Thyroid gland (tissue), 4 donors: ENCODE data around the gene RPL7A.
"Not testable (repeated sequence)": the region's sequence is repeated elsewhere in the genome, so short reads cannot be mapped to it uniquely, and the experiment has no call there.

Experiments
- CTCF ChIP-seq, 6 experiments: fragments of 200-600 bp in 3 of 6; fragments of 450-650 bp in 3 of 6; sonication (generic) in 3 of 6; IDR thresholded peaks; one replicate each; pipeline ENCODE4 v1.5.1; 2016 to 2019; ENCODE audit warnings: antibody characterized with exemption in 6 of 6, mild to moderate bottlenecking in 2 of 6, inconsistent platforms in 1 of 6, moderate library complexity in 1 of 6
- POLR2A ChIP-seq, 2 donors: fragments of 450-650 bp; IDR thresholded peaks; one replicate each; pipeline ENCODE4 v1.6.1; 2017; ENCODE audit warnings: antibody characterized with exemption in 2 of 2, mild to moderate bottlenecking in 2 of 2, moderate library complexity in 1 of 2

GRCh38 chr9:133392308-133392707 is 44.3 kb downstream of the RPL7A start:
- not testable (repeated sequence) for TF ChIP-seq CTCF, POLR2A (IDR thresholded peaks at IDR 0.05)
